HepG2 (cell line): ENCODE measurements around the gene PTPN14. TPM values are rescaled to one million over a fixed set of nuclear protein-coding genes. Genes with fewer than 3 reads are reported as not detected.

Source experiments
- AKNA ChIP-seq: sonication (generic); formaldehyde crosslinking; IDR thresholded peaks from 2 replicates; pipeline ENCODE4 v1.4.0; 2020; ENCODE audit warnings: missing genetic modification reagents, borderline replicate concordance
- DMAP1 ChIP-seq: IDR thresholded peaks from 2 replicates; pipeline ENCODE4 v1.6.1; 2016
- HMGA1 ChIP-seq: sonication (generic); formaldehyde crosslinking; conservative IDR thresholded peaks from 2 replicates; pipeline ENCODE4 v1.4.0; 2020; ENCODE audit warnings: missing genetic modification reagents
- HNRNPL ChIP-seq: fragments of 200-400 bp; formaldehyde crosslinking; IDR thresholded peaks from 2 replicates; pipeline ENCODE4 v1.6.1; 2017; ENCODE audit warnings: mild to moderate bottlenecking, low read depth, low read length
- HOMEZ ChIP-seq: IDR thresholded peaks from 2 replicates; pipeline ENCODE4 v1.6.1; 2016; ENCODE audit warnings: low read depth
- KLF12 ChIP-seq: sonication (generic); formaldehyde crosslinking; IDR thresholded peaks from 2 replicates; pipeline ENCODE4 v1.4.0; 2020; ENCODE audit warnings: missing genetic modification reagents, borderline replicate concordance
- KLF16 ChIP-seq, 2 experiments: sonication (generic) in 1 of 2; formaldehyde crosslinking in 1 of 2; IDR thresholded peaks; 2 replicates each; pipeline versions ENCODE4 v1.6.1 to v1.8.0; 2016 to 2023; ENCODE audit warnings: missing genetic modification reagents in 2 of 2, missing compliant biosample characterization in 1 of 2
- MEIS1 ChIP-seq: sonication (generic); formaldehyde crosslinking; IDR thresholded peaks from 2 replicates; pipeline ENCODE4 v1.9.0; 2021; ENCODE audit warnings: mild to moderate bottlenecking, missing genetic modification reagents, moderate library complexity, borderline replicate concordance
- NFYC ChIP-seq: IDR thresholded peaks from 2 replicates; pipeline ENCODE4 v1.6.1; 2016; ENCODE audit warnings: missing genetic modification reagents, missing compliant biosample characterization
- TCF7 ChIP-seq: sonication (generic); IDR thresholded peaks from 2 replicates; pipeline ENCODE4 v1.6.1; 2016; ENCODE audit warnings: antibody characterized with exemption, low read depth
- ZKSCAN8 ChIP-seq: IDR thresholded peaks from 2 replicates; pipeline ENCODE4 v1.6.1; 2016; ENCODE audit warnings: borderline replicate concordance, missing genetic modification reagents, missing compliant biosample characterization
- ZNF180 ChIP-seq: sonication (generic); formaldehyde crosslinking; IDR thresholded peaks from 2 replicates; pipeline ENCODE4 v1.4.0; 2020; ENCODE audit warnings: low read depth, missing genetic modification reagents, borderline replicate concordance
- ZNF367 ChIP-seq: sonication (generic); formaldehyde crosslinking; IDR thresholded peaks from 2 replicates; pipeline ENCODE4 v1.4.0; 2020; ENCODE audit warnings: missing genetic modification reagents, borderline replicate concordance
- ZNF513 ChIP-seq: sonication (generic); formaldehyde crosslinking; conservative IDR thresholded peaks from 2 replicates; pipeline ENCODE4 v1.5.0; 2020; ENCODE audit warnings: missing genetic modification reagents
- ZNF569 ChIP-seq: sonication (generic); formaldehyde crosslinking; IDR thresholded peaks from 2 replicates; pipeline ENCODE4 v1.5.0; 2020; ENCODE audit warnings: mild to moderate bottlenecking, missing genetic modification reagents, moderate library complexity, borderline replicate concordance
- ZNF598 ChIP-seq: sonication (generic); formaldehyde crosslinking; IDR thresholded peaks from 2 replicates; pipeline ENCODE4 v1.5.1; 2020; ENCODE audit warnings: mild to moderate bottlenecking, missing genetic modification reagents, borderline replicate concordance
- ZNF75D ChIP-seq: sonication (generic); formaldehyde crosslinking; IDR thresholded peaks from 2 replicates; pipeline ENCODE4 v1.8.1; 2023; ENCODE audit warnings: missing genetic modification reagents, mild to moderate bottlenecking, borderline replicate concordance
- ZNF772 ChIP-seq: sonication (generic); formaldehyde crosslinking; IDR thresholded peaks from 2 replicates; pipeline ENCODE4 v1.5.0; 2020; ENCODE audit warnings: mild to moderate bottlenecking, missing genetic modification reagents
- ZSCAN29 ChIP-seq: sonication (generic); formaldehyde crosslinking; conservative IDR thresholded peaks from 2 replicates; pipeline ENCODE4 v1.4.0; 2020; ENCODE audit warnings: mild to moderate bottlenecking, missing genetic modification reagents
- ZZZ3 ChIP-seq: sonication (generic); formaldehyde crosslinking; IDR thresholded peaks from 2 replicates; pipeline ENCODE4 v1.4.0; 2020; ENCODE audit warnings: missing genetic modification reagents, mild to moderate bottlenecking, borderline replicate concordance
- polyA plus RNA-seq, 8 experiments: library from polyadenylated mRNA; depleted of rRNA in 3 of 8; stranded (reverse) in 7 of 8; unstranded in 1 of 8; fragments of >200 nt; fragmentation: Illumina TruSeq in 4 of 8; extraction: Trizol in 4 of 8; gene quantifications; 2 replicates each; pipeline versions ENCODE4 v1.2.1 to v1.2.3, GENCODE V29; 2011 to 2016; ENCODE audit warnings: low read depth in 4 of 8, missing spikeins in 1 of 8, mixed read lengths in 1 of 8; ENCODE audit not compliant: insufficient read depth in 1 of 8
- total RNA-seq, 5 experiments: library from RNA; depleted of rRNA; stranded (reverse); fragments of >200 nt; fragmentation: Illumina TruSeq; extraction: Trizol; gene quantifications; 2 replicates each; pipeline ENCODE4 v1.2.3, GENCODE V29; 2016; ENCODE audit warnings: low read depth in 1 of 5
- TF ChIP-seq, protein P1 (sequence below): sonication (generic); formaldehyde crosslinking; IDR thresholded peaks from 2 replicates; pipeline ENCODE4 v1.4.0; 2020; ENCODE audit warnings: mild to moderate bottlenecking, missing genetic modification reagents, borderline replicate concordance

Gene PTPN14
- total and polyA plus RNA-seq, 2 of the 13 experiments (the other 11 are each of a cell fraction or from before 2014, with no cell fraction given): 3.9 to 4.7 TPM

- TF ChIP-seq ZNF367 (no peak), ZZZ3 (CRISPR knock-in tag) (no peak), ZSCAN29 (CRISPR knock-in tag) (no peak), MEIS1 (no peak), ZNF569 (CRISPR knock-in tag) (no peak), TCF7 (peak; percentile 81), HNRNPL (no peak), ZNF75D (CRISPR knock-in tag) (no peak), KLF12 (CRISPR knock-in tag) (no peak), HMGA1 (CRISPR knock-in tag) (no peak), ZNF598 (CRISPR knock-in tag) (no peak), NFYC (CRISPR knock-in tag) (no peak), AKNA (no peak), ZNF772 (CRISPR knock-in tag) (no peak), KLF16 (CRISPR knock-in tag; IDR thresholded peaks at IDR 0.05) (no peak), HOMEZ (CRISPR knock-in tag) (no peak), ZKSCAN8 (CRISPR knock-in tag) (no peak), ZNF513 (no peak), DMAP1 (CRISPR knock-in tag) (no peak), ZNF180 (CRISPR knock-in tag) (no peak)
- TF ChIP-seq, protein P1, sequence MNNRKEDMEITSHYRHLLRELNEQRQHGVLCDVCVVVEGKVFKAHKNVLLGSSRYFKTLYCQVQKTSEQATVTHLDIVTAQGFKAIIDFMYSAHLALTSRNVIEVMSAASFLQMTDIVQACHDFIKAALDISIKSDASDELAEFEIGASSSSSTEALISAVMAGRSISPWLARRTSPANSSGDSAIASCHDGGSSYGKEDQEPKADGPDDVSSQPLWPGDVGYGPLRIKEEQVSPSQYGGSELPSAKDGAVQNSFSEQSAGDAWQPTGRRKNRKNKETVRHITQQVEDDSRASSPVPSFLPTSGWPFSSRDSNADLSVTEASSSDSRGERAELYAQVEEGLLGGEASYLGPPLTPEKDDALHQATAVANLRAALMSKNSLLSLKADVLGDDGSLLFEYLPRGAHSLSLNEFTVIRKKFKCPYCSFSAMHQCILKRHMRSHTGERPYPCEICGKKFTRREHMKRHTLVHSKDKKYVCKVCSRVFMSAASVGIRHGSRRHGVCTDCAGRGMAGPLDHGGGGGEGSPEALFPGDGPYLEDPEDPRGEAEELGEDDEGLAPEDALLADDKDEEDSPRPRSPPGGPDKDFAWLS (CRISPR knock-in tag): no peak
These were observed 91.0 kb downstream of the PTPN14 start (continued) for GRCh38 chr1:214460304-214460916.
